GM12878 (cell line): Measurements from ENCODE around the gene MYO9B. TPM values are rescaled to one million over a fixed set of nuclear protein-coding genes. Genes with fewer than 3 reads are reported as not detected.
A peak's percentile ranks its signal among the peaks of the same experiment; 100 is the strongest.

Experiments
- ATF7 ChIP-seq: fragments of 450-650 bp; IDR thresholded peaks from 2 replicates; pipeline ENCODE4 v1.6.1; 2016; ENCODE audit warnings: low read depth, mild to moderate bottlenecking
- BRCA1 ChIP-seq: IDR thresholded peaks from 2 replicates; pipeline ENCODE4 v1.6.1; 2011; ENCODE audit warnings: low read depth, low read length, improper control_type of control experiment
- CREB1 ChIP-seq: IDR thresholded peaks from 2 replicates; pipeline ENCODE4 v1.6.1; 2012; ENCODE audit warnings: low read depth, mild to moderate bottlenecking, inconsistent platforms
- DPF2 ChIP-seq: fragments of 450-650 bp; IDR thresholded peaks from 2 replicates; pipeline ENCODE4 v1.6.1; 2017; ENCODE audit warnings: mild to moderate bottlenecking
- ESRRA ChIP-seq: IDR thresholded peaks from 2 replicates; pipeline ENCODE4 v1.6.1; 2012; ENCODE audit warnings: mild to moderate bottlenecking, low read length, improper control_type of control experiment
- FOXK2 ChIP-seq: fragments of 450-650 bp; IDR thresholded peaks from 2 replicates; pipeline ENCODE4 v1.6.1; 2017; ENCODE audit warnings: mild to moderate bottlenecking, moderate library complexity
- IKZF2 ChIP-seq, 2 experiments: fragments of 450-650 bp; IDR thresholded peaks; 2 replicates each; pipeline ENCODE4 v1.6.1; 2017; ENCODE audit warnings: mild to moderate bottlenecking in 2 of 2, moderate library complexity in 2 of 2
- IRF5 ChIP-seq: fragments of 450-650 bp; IDR thresholded peaks from 2 replicates; pipeline ENCODE4 v1.6.1; 2017; ENCODE audit warnings: borderline replicate concordance
- MAX ChIP-seq: IDR thresholded peaks from 2 replicates; pipeline ENCODE4 v1.6.1; 2012; ENCODE audit warnings: low read depth, low read length, improper control_type of control experiment
- MEF2B ChIP-seq: fragments of 450-650 bp; IDR thresholded peaks from 2 replicates; pipeline ENCODE4 v1.6.1; 2018; ENCODE audit warnings: mild to moderate bottlenecking, moderate library complexity; ENCODE audit not compliant: partially characterized antibody, poor library complexity, severe bottlenecking
- MLLT1 ChIP-seq: fragments of 450-650 bp; IDR thresholded peaks from 2 replicates; pipeline ENCODE4 v1.6.1; 2016; ENCODE audit warnings: mild to moderate bottlenecking
- MTA2 ChIP-seq: fragments of 450-650 bp; IDR thresholded peaks from 2 replicates; pipeline ENCODE4 v1.6.1; 2016; ENCODE audit warnings: low read depth, mild to moderate bottlenecking, moderate library complexity
- MYC ChIP-seq: IDR thresholded peaks from 2 replicates; pipeline ENCODE4 v1.6.1; 2011; ENCODE audit warnings: mild to moderate bottlenecking, low read length, moderate library complexity, inconsistent platforms; ENCODE audit not compliant: insufficient read depth, insufficient replicate concordance, insufficient read length, severe bottlenecking
- NBN ChIP-seq: fragments of 450-650 bp; IDR thresholded peaks from 2 replicates; pipeline ENCODE4 v1.6.1; 2016
- NR2F1 ChIP-seq: fragments of 450-650 bp; conservative IDR thresholded peaks from 2 replicates; pipeline ENCODE4 v1.6.1; 2017; ENCODE audit warnings: mild to moderate bottlenecking
- NRF1 ChIP-seq: conservative IDR thresholded peaks from 2 replicates; pipeline ENCODE4 v1.6.1; 2011; ENCODE audit warnings: mild to moderate bottlenecking, low read depth, low read length, improper control_type of control experiment
- PAX5 ChIP-seq: IDR thresholded peaks from 2 replicates; pipeline ENCODE4 v1.6.1; 2011; ENCODE audit warnings: low read depth, low read length, borderline replicate concordance
- PBX3 ChIP-seq: IDR thresholded peaks from 2 replicates; pipeline ENCODE4 v1.6.1; 2011; ENCODE audit warnings: mild to moderate bottlenecking, low read depth, low read length, moderate library complexity; ENCODE audit not compliant: insufficient replicate concordance
- YY1 ChIP-seq: IDR thresholded peaks from 2 replicates; pipeline ENCODE4 v1.6.1; 2011; ENCODE audit warnings: low read depth, mild to moderate bottlenecking, low read length
- ZNF207 ChIP-seq: fragments of 450-650 bp; IDR thresholded peaks from 2 replicates; pipeline ENCODE4 v1.6.1; 2014; ENCODE audit warnings: antibody characterized with exemption, mild to moderate bottlenecking, borderline replicate concordance
- ZNF592 ChIP-seq: fragments of 450-650 bp; IDR thresholded peaks from 2 replicates; pipeline ENCODE4 v1.6.1; 2017; ENCODE audit warnings: mild to moderate bottlenecking, moderate library complexity
- ZZZ3 ChIP-seq: IDR thresholded peaks from 2 replicates; pipeline ENCODE4 v1.6.1; 2011; ENCODE audit warnings: low read depth; ENCODE audit not compliant: control insufficient read depth, insufficient read length
- polyA plus RNA-seq, 11 experiments: library from polyadenylated mRNA; depleted of rRNA in 4 of 11; unstranded in 6 of 11; stranded (reverse) in 5 of 11; fragments of >200 nt; fragmentation: Nextera tagmentation in 4 of 11; fragmentation: Illumina TruSeq in 1 of 11; extraction: Ambion mirVana in 4 of 11; extraction: Trizol in 1 of 11; gene quantifications; 1 replicate in 1 of 11; 2 replicates in 10 of 11; pipeline versions ENCODE4 v1.2.1 to v1.2.3, GENCODE V29; 2011 to 2016; ENCODE audit warnings: inconsistent platforms in 2 of 11, missing spikeins in 2 of 11, low read depth in 1 of 11
- total RNA-seq, 4 experiments: library from RNA; depleted of rRNA in 3 of 4; stranded (reverse); fragments of >200 nt in 3 of 4; fragmentation: Illumina TruSeq in 1 of 4; extraction: Trizol in 1 of 4; gene quantifications; 2 replicates each; pipeline versions ENCODE4 v1.2.1 to v1.2.3, GENCODE V29; 2013 to 2021

The MYO9B gene
- total and polyA plus RNA-seq, 10 of the 15 experiments (the other 5 are each of a cell fraction or from before 2014, with no cell fraction given) = 5.4 to 165 (median 45.8) TPM

GRCh38 chr19:17226002-17226933, 150.7 kb downstream of the MYO9B start, which contains the start of gene OCEL1 (continued):
- TF ChIP-seq ZNF592 (no peak), MEF2B (no peak), NBN (peak; percentile 77), ZNF207 (no peak), YY1 (peak; percentile 23; the same call in 1 of the 2 replicates), ZZZ3 (no peak), NR2F1 (peak; percentile 79), FOXK2 (no peak), CREB1 (peak; percentile 81; the same call in 1 of the 2 replicates), MYC (no peak), DPF2 (0 out of 2 replicates have a peak, but pooled peaks have one; percentile 55), ESRRA (no peak), IKZF2 (IDR thresholded peaks at IDR 0.05) (0 out of 4 replicates have a peak, but pooled peaks of 1 of the 2 experiments have one; percentile 3), MAX (peak; percentile 31; the same call in 1 of the 2 replicates), MTA2 (no peak), BRCA1 (no peak), PBX3 (no peak), ATF7 (no peak; the same call in 1 of the 2 replicates), IRF5 (no peak), NRF1 (peak; percentile 63), PAX5 (no peak; the same call in 1 of the 2 replicates), MLLT1 (0 out of 2 replicates have a peak, but pooled peaks have one; percentile 2)
